D721Med (cell line): Measurements from ENCODE around the gene ERCC2.

Source experiments
- DNase-seq: peaks from one replicate; pipeline ENCODE4 v3.0.0; 2011; ENCODE audit warnings: low spot score; ENCODE audit not compliant: insufficient read length
- FAIRE-seq: peaks from 2 replicates; lab custom pipeline; 2011; peaks lifted over from hg19 to GRCh38; lab: Jason Lieb, UNC
- CTCF ChIP-seq: IDR thresholded peaks from 2 replicates; pipeline ENCODE4 v1.5.1; 2012; ENCODE audit warnings: mild to moderate bottlenecking, control low read depth; ENCODE audit not compliant: insufficient read depth; ENCODE audit errors: missing control alignments

Gene ERCC2

GRCh38 chr19:45376045-45376724, 5.8 kb upstream of the ERCC2 start:
- FAIRE-seq: no peak
- no peak for DNase-seq
- TF ChIP-seq CTCF: no peak

GRCh38 chr19:45368737-45369340, 1.5 kb downstream of the ERCC2 start:
- DNase-seq (no peak), FAIRE-seq (no peak)
- TF ChIP-seq CTCF: no peak

GRCh38 chr19:45368127-45368526, 2.2 kb downstream of the ERCC2 start:
- FAIRE-seq (no peak), DNase-seq (no peak)
- no peak for TF ChIP-seq CTCF

GRCh38 chr19:45364696-45365095, 5.7 kb downstream of the ERCC2 start:
- no peak for FAIRE-seq

GRCh38 chr19:45363861-45364459, 6.4 kb downstream of the ERCC2 start:
- DNase-seq (no peak), FAIRE-seq (no peak)
- TF ChIP-seq CTCF: no peak

More at GRCh38 chr19:45364696-45365095, 5.7 kb downstream of the ERCC2 start:
- TF ChIP-seq CTCF: no peak
- DNase-seq: no peak

GRCh38 chr19:45362291-45362690, 8.1 kb downstream of the ERCC2 start:
- no peak for DNase-seq
- no peak for TF ChIP-seq CTCF
- no peak for FAIRE-seq

- FAIRE-seq (no peak), DNase-seq (no peak)
- no peak for TF ChIP-seq CTCF
Measured at GRCh38 chr19:45361608-45362007, 8.8 kb downstream of the ERCC2 start.
